Measurements from ENCODE around the gene ZFAND6.
A peak's percentile ranks its signal among the peaks of the same experiment; 100 is the strongest.
"Not testable (repeated sequence)": the region's sequence is repeated elsewhere in the genome, so short reads cannot be mapped to it uniquely, and the experiment has no call there.

Gene ZFAND6

DNA sequence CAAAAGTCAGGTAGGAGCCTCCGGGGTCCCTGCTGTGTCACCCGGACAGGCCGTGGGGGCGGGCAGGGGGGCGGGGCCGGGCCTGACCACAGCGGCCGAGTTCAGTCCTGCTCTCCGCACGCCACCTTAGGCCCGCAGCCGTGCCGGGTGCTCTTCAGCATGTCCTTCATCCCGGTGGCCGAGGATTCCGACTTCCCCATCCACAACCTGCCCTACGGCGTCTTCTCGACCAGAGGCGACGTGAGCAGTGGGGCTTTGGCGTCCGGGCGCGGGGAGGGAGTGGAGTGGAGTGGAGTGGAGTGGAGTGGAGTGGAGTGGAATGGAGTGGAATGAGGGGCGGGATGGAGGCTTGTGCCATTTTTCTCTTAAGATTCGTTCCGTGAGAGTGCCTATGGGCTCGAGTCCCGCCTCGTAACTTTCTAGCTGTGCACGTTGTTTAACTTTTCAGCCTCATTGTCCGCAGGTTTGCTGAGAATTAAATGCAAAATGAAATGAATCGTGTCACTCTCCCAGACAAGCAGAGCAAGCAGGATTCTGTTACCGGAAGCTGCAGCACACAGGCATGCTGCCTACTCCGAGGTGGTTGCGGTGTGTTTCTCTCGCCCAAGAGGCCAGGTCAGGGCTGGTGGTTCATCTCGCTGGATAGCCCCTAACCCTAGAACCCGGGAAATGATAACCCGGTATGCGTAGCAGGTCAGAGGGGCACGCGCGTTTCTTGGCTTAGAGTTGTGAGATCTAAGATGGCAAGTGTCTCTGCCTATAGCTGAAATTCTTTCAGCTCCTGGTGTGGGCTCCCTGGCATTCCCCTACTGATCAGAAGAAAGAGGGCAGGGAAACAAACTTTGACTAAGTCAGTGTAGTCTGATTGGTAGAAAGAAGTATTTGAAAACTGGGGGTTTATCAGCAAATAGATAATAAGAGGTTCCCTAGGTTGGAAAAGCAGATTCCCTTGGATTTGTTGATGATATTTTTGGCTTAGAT is 93.7 kb downstream of the ZFAND6 start, which contains the start of gene FAH:
Gene FAH (plus strand): TSS at position 104 of the 981 bp plus-strand sequence. CDS start 56 bp downstream, at position 160.
- DNase-seq (ENCODE audit: low read depth) = no peak
- TF ChIP-seq, protein P1, sequence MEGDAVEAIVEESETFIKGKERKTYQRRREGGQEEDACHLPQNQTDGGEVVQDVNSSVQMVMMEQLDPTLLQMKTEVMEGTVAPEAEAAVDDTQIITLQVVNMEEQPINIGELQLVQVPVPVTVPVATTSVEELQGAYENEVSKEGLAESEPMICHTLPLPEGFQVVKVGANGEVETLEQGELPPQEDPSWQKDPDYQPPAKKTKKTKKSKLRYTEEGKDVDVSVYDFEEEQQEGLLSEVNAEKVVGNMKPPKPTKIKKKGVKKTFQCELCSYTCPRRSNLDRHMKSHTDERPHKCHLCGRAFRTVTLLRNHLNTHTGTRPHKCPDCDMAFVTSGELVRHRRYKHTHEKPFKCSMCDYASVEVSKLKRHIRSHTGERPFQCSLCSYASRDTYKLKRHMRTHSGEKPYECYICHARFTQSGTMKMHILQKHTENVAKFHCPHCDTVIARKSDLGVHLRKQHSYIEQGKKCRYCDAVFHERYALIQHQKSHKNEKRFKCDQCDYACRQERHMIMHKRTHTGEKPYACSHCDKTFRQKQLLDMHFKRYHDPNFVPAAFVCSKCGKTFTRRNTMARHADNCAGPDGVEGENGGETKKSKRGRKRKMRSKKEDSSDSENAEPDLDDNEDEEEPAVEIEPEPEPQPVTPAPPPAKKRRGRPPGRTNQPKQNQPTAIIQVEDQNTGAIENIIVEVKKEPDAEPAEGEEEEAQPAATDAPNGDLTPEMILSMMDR (IDR thresholded peaks at IDR 0.05; ENCODE audit: control insufficient read depth, extremely low read depth, insufficient read depth) = no peak
- H3K4me3 ChIP-seq (ENCODE audit: low read depth, low read length) = peak within 1 kb of the TSS; percentile 63

DNA sequence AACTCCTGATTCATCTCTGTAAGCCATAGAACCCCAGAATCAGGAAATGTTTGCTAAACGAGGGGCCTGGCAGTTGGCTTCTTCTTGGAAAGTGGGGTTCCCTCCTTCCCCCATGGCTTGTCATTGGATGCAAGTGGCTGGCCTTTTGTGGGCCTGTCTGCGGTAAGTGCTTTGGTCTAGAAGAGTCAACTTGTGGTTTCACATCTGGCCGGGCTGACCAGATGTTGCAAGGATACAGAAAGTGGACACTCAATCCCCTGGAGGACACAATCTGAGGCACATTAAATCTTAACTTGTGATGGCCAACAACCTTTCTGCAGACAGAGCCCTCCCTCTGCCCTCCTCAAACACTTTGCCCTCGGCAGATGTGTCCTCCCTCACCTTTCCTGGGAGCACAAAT is 94.4 kb downstream of the ZFAND6 start:
- H3K4me3 ChIP-seq (ENCODE audit: low read depth, low read length) = peak overlapping the region; percentile 63
- no peak for DNase-seq (ENCODE audit: low read depth)
- TF ChIP-seq, protein P1 (IDR thresholded peaks at IDR 0.05; ENCODE audit: control insufficient read depth, extremely low read depth, insufficient read depth) = no peak

DNA sequence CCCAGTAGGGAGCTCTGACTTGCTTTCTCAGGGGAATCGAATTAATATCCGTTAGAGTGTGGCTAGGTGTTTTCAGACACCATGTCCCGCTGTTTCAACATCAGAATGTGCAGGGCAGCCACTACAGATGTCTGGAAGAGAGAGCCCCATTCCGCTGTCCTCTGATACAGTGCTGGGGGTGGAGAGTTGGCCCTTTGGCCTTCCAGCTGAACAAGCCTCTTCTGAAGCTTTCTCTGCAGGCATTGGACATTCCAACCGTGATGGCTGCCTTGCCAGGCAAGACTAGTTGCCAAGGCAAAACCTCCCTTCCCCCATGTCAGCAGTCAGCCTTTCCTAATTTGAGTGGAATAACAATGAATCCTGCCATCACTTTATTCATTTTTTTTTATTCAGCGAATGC is 94.9 kb downstream of the ZFAND6 start:
- TF ChIP-seq, protein P1 (IDR thresholded peaks at IDR 0.05; ENCODE audit: control insufficient read depth, extremely low read depth, insufficient read depth) = no peak
- no peak for DNase-seq (ENCODE audit: low read depth)
- H3K4me3 ChIP-seq (ENCODE audit: low read depth, low read length) = no peak overlapping the region

DNA sequence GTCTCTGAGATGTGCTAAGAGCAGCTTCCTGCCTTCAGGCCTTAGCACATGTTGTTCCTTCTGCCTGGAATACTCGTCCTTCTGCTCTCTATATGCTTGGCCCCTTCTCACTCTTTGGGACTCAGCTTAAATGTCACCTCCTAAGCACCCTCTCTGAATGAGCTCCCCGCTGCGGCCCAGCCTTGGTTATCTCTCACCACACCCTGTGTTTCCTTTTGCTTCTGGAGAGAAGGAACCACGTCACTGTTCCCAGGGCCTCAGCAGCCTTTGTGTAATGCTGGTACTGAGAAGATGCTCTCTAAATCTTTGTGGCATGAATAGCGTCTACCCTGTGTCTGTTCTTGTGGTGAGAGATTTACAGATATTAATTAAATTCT is 95.5 kb downstream of the ZFAND6 start:
- TF ChIP-seq, protein P1 (IDR thresholded peaks at IDR 0.05; ENCODE audit: control insufficient read depth, extremely low read depth, insufficient read depth) = no peak
- no peak for DNase-seq (ENCODE audit: low read depth)
- no peak overlapping the region for H3K4me3 ChIP-seq (ENCODE audit: low read depth, low read length)

DNA sequence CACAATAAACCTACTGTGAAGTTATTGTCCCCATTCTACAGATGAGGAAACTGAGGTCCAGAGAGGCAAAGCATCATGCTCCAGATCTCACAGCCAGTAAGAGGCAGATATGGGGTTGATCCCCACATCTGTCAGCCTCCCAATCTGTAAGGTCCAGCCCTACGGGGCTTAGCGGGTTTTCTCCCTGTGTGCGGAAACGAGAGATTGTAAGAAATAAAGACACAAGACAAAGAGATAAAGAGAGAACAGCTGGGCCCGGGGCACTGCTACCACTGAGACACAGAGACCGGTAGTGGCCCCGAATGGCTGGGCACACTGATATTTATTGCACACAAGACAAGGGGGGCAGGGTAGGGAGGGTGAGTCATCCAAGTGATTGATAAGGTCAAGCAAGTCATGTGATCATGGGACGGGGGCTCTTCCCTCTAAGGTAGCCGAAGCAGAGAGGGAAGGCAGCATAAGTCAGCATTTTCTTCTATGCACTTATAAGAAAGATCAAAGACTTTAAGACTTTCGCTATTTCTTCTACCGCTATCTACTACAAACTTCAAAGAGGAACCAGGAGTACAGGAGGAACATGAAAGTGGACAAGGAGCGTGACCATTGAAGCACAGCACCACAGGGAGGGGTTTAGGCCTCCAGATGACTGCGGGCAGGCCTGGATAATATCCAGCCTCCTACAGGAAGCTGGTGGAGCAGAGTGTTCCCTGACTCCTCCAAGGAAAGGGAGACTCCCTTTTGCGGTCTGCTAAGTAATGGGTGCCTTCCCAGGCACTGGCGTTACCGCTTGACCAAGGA is 96.1 kb downstream of the ZFAND6 start:
- H3K4me3 ChIP-seq (ENCODE audit: low read depth, low read length) = not testable (repeated sequence)

DNA sequence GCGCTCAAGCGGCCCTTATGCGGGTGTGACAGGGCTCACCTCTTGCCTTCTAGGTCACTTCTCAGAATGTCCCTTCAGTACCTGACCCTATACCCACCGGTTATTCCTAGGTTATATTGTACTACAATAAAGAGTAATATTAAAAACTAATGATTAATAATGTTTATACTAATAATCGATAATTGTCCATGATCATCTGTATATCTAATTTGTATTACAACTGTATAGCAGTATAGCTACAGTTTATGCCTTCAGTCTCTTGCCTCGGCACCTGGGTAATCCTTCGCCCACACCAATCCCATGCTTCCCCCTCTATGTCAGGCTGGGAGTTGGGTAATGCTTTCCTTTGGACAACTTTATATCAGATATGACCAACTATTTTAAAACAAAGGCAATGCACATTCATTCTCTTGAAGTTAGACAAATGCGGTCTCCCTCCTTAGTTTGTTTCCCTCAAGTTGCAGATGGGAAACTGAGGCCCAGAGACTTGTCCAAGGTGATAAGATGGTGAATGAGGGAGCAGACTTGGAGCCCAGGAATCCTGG is 96.8 kb downstream of the ZFAND6 start:
- H3K4me3 ChIP-seq (ENCODE audit: low read depth, low read length) = no peak overlapping the region
- DNase-seq (ENCODE audit: low read depth) = no peak
- TF ChIP-seq, protein P1 (IDR thresholded peaks at IDR 0.05; ENCODE audit: control insufficient read depth, extremely low read depth, insufficient read depth) = no peak

More for the DNA sequence above, 96.1 kb downstream of the ZFAND6 start:
- DNase-seq (ENCODE audit: low read depth) = not testable (repeated sequence)

DNA sequence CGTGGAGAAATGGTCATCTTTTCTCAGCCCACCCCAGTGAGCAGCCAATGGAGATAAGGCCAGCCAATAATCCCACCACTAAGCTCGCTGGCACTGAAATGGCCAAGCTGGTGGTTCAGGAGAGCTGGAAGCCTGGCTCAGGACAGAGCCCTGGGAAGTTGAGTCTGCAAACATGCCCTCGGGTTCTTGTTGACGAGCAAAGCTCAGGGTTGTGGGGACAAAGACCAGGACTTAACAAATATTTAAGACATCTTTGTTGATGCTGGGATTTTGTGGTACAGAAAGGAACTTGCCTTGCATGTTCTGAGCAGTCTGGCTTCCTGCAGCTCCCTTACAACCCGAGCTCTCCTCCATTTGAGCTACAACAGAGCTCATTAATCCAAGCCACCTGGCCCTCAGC is 97.7 kb downstream of the ZFAND6 start:
- TF ChIP-seq, protein P1 (IDR thresholded peaks at IDR 0.05; ENCODE audit: control insufficient read depth, extremely low read depth, insufficient read depth) = no peak
- H3K4me3 ChIP-seq (ENCODE audit: low read depth, low read length) = no peak overlapping the region
- DNase-seq (ENCODE audit: low read depth) = no peak
